IPS DF 4.7 (cell line): ENCODE measurements around the gene CYP46A1.

Experiments
- DNase-seq: peaks from one replicate; pipeline ENCODE4 v3.0.0-alpha.2; 2013; ENCODE audit warnings: low spot score; ENCODE audit errors: extremely low read depth

The CYP46A1 gene

DNA sequence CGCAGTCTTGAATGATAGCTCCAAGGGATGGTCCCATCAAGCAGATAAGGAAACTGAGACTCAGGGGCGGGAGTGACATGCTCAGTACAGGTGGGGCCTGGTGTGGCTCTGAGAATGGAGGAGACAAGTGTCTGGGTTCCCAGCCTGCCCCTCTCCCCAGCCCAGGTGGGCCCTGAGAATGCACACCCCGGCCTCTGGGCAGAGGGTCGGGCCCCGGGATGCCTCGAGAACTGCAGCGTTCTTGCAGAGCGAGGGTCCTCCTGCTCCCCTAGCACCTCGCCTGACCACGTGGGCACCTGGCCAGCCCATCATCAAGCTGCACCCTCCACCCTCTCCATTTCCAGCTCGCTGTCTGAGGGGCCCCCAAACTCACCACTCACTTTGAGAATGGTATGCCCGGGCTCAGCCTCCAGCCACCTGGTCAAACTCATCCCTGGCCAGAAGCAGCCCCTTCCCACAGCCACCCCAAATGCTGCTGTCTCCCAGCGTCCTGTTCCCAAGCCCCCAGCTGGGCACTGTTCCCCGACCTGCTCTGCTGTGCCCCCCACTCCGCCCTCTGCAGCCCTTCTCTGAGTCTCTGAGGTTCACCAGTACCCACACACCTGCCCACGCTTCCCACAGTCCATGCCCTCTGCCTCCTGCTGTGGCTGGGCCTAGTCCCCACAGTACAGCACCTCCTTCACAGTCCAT is 44.3 kb downstream of the CYP46A1 start:
- DNase-seq, result no peak

GRCh38 chr14:99728981-99729451 is 44.9 kb downstream of the CYP46A1 start:
- no peak for DNase-seq

- no peak for DNase-seq
Observed at GRCh38 chr14:99729991-99730875, 46.1 kb downstream of the CYP46A1 start.

- no peak for DNase-seq
Observed at GRCh38 chr14:99730876-99731546, 46.9 kb downstream of the CYP46A1 start.

DNA sequence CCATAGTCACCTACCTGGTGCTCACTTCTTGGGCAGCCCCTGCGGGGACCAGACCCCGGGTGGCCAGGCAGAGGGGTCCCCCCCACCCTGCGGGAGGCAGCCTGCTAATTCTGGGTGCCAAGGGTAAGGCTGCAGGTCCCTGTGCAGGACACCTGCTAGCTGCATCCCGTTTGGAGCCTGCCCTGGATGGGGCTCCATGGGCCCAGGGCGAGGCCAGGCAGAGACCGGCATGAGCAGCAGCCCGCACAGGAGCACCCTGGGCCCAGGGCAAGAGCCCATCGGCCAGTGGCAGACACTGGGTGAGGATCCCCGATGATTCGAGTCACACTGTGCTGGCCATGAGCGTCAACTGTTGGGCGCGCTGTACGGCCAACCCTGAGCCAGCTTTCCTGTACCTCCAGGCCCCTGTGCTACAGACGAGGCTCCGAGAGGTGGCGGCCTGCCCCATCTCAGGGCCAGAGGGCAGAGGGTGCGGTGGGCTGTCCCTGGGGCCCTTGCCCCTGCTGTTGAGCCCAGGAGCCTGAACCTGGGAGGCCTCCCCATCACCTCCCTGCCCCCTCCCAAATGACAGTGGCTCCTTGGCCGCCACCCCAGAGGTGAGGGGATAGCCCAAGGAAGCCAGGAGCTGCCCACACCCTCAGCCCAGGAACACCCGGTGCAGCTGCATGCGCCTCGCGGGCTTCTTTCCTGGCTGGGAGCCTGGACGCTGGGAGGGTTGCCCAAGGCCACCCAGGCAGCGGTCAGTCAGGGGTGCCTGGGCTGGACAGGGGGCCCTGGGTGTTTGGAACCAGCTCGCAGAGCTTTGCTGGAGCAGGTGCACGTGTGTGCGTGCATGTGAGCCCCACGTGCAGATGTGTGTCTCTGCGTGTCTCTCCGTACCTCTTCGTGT is 47.7 kb downstream of the CYP46A1 start:
- DNase-seq, result no peak

- no peak for DNase-seq
Observed at GRCh38 chr14:99732436-99733210, 48.5 kb downstream of the CYP46A1 start.

DNA sequence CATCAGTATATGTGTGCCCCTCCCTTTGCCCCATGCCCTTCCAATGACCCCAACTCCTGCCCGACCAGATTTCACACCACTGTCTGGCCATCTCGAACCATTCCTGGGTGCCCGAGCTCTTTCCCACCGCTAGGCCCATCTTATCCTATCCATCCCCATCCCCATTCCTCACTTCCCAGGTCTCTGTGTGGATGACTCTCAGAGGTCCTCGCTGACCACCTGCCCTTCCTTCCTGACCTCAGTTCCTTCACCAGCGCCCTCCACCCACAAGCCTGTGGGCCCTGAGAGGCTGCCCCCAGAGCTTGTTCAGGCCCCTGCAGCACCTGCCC is 49.1 kb downstream of the CYP46A1 start:
- DNase-seq, result no peak

DNA sequence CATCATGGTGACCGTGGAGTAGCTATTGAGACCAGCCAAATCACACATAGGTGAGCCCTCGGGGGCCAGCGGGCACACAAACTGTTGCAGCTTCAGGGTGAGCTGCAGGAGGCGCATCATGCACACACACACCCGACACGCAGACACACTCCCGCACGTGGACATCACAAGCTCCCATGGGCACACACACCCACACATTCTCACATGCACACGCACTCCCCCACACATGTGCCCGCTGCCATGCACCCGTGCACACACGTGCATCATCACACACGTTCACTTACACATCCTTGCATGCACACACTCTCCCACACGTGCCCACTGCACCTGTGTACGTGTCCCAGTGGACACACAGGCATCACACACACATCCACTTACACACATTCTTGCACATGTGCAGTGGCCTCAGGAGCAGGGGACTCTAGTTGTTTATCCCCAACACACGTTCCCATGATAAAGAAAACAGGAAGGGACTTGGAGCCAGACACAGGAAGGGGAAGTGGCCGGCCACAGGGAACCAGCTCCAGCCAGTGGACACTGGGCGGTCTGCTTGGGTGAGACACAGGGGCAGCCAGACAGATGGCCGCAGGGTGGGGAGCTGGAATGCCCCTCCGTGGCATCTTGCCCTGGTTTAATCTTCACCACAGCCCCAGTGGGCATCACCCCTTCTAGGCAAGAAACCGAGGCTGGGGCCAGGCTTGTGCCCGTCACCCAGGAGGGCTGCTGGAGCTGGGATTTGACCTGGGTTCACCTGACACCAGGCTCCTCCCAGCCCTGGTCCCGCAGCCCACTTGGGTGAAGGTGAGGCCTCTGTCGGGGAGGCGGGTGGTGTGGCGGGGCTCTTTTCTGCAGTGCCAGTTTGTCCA is 49.7 kb downstream of the CYP46A1 start:
- DNase-seq, result no peak

GRCh38 chr14:99734406-99735051 is 50.4 kb downstream of the CYP46A1 start:
- DNase-seq, result no peak

DNA sequence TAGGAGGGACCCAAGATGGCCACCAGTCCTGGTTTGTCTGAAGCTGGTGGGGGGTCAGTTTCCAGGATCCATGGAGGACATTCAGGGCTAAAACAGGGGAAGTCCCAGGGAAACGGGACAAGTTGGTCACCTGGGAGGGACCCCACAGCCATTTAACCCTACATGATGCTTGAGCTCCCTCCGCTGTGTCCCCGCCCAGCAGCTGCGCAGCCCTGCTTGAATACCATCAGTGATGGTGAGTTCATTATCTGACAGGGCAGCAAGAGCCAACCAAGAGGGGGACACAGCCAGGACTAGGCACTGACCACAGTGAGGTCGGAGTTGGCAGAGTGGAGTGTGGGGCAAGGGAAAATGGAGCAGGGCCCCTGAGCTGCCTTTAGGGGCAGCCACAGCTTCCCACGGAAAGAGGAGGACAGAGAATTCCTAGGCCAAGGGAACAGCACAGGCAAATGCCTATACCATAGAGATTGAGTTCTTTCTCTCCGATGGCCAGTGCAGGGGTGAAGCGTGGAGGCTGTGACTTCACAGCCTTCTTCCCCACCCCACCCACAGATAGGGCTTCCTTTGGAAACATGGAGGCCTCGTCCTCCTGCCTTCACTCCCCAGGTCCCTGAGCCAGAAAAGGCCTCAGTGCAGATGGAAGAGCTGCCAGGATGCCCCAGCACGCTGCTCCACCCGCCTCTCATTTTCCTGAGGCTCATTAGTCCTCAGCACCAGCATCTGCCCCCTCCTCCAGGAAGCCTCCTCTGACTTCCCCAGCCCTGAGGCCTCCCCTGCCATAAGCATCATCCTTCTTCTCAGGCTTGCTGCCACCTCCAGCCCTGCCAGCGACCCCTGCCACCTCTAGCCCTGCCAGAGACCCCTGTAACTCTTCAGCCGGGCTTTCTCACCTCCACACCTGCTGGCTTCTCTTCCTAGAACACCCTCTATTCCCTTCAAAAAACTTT is 51.4 kb downstream of the CYP46A1 start:
- DNase-seq, result no peak

GRCh38 chr14:99736603-99737371 is 52.7 kb downstream of the CYP46A1 start:
- no peak for DNase-seq

DNA sequence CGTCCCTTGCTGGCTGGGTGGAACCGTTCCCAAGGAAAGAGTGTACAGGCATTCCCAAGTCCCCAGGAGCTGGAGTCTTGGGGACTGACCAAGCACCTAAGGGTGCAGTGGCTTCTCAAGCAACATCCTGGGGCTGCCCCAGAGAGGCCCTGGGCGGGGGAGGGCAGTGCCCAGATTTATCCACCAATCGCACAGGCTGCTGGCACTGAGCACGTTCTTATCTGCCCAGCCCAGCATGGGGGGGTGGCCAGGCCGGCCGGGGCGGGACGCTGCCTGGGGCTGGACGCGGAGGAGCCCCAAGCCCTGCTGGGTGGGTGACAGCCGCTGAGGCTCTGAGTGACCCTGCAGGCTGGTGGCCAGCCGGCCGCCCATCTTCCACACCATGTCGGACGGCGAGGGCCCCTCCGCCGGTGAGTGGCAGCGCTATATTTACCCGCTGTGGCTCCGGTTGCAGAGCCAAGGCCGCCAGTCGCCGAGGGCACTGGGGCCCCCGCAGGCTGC is 53.4 kb downstream of the CYP46A1 start:
- no peak for DNase-seq

DNA sequence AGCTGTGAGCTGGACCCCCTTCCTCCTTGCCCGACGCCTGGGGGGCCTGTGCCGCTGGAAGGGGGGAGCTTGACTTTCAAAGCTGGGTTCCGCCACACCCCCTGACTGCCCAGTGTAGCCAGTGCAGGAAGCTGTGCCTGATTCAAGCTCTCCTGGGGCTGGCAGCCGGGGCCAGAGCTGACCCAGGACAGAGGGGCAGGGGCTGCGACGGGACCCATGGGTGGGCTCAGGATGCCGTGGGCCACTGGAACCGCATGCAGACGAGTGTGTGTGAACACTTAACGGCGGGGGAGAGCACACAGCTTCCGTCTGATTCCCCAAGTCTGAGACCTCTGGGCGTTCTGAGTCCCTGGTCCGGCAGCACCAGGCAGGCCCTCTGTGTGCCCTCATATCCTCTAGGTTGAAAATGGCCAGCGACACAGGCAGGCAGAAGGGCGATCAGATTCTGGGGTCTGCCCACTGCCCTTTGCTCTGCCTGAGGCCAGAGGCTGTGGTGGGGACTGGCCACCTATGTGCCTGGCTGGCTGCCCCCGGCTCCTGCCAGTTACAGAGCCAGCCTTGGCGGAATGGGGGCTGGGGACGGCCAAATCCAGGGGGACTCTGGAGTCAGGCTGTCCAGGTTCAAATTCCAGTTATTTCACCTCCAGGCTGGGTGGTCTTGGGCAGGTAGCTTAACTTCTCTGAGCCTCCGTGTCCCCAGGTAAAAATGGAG is 54.0 kb downstream of the CYP46A1 start:
- no peak for DNase-seq

DNA sequence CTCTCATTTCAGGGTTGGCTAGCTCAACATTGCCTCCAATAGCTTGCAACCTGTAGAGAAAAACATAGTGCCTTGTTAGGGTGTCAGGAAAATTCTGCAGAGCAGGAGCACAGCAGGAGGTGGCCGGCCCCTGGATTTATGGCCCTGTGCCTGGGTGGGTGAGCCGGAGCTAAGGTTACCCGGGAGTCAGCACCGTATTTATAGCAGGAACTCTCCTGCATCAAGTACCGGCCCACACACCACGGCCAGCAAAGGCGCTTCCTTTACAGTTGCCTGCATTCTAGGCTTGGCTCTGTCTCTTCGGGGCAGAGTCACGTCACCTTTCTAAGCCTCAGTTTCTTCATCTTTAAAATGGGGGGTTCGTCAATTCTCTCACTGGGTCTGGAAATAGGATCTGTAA is 56.3 kb downstream of the CYP46A1 start:
- DNase-seq, result no peak

- no peak for DNase-seq
Observed at GRCh38 chr14:99741227-99741976, 57.3 kb downstream of the CYP46A1 start.
